DOHH2 (cell line): ENCODE measurements around the gene CDK14.

Experiments used
- CTCF ChIP-seq: fragments of 200-600 bp; sonication (generic); IDR thresholded peaks from one replicate; pipeline ENCODE4 v1.5.1; 2014; ENCODE audit warnings: antibody characterized with exemption, mild to moderate bottlenecking, low read depth, low read length; ENCODE audit not compliant: poor library complexity, severe bottlenecking
- EZH2phosphoT487 ChIP-seq: fragments of 200-600 bp; sonication (generic); IDR thresholded peaks from 2 replicates; pipeline ENCODE4 v1.6.1; 2017; ENCODE audit warnings: borderline replicate concordance, mild to moderate bottlenecking, antibody characterized with exemption, low read length, moderate library complexity, mixed read lengths

- TF ChIP-seq EZH2phosphoT487 (no peak), CTCF (no peak)
Observed at GRCh38 chr7:91064938-91065337, 468.8 kb downstream of the CDK14 start.
